Prostate gland (tissue), 2 donors: ENCODE data around the gene GNAQ. TPM values are rescaled to one million over a fixed set of nuclear protein-coding genes. Genes with fewer than 3 reads are reported as not detected.

ENCODE experiments used
- DNase-seq: peaks from one replicate; pipeline ENCODE4 v3.0.0-alpha.2; 2019; ENCODE audit warnings: low spot score
- H3K27ac ChIP-seq, 2 donors: fragments of 200-600 bp; sonication (generic); 2 replicates each; pipeline ENCODE4 v1.5.1; 2017 to 2019
- H3K27me3 ChIP-seq: fragments of 200-600 bp; sonication (generic); replicated peaks from 2 replicates; pipeline ENCODE4 v1.5.1; 2019; ENCODE audit not compliant: insufficient read depth
- H3K36me3 ChIP-seq, 2 donors: fragments of 200-600 bp; sonication (generic); 1 replicate in 1 of 2; 2 replicates in 1 of 2; pipeline versions ENCODE4 v1.5.1 to v1.8.1; 2017 to 2019
- H3K4me1 ChIP-seq: fragments of 200-600 bp; sonication (generic); replicated peaks from 2 replicates; pipeline ENCODE4 v1.5.1; 2019
- H3K4me3 ChIP-seq, 2 donors: fragments of 200-600 bp; sonication (generic); 2 replicates each; pipeline ENCODE4 v1.5.1; 2017 to 2019
- H3K9me3 ChIP-seq: fragments of 200-600 bp; sonication (generic); 2 replicates; pipeline ENCODE4 v1.5.1; 2017
- CTCF ChIP-seq, 4 experiments: fragments of 200-600 bp in 2 of 4; fragments of 450-650 bp in 2 of 4; sonication (generic) in 2 of 4; IDR thresholded peaks; 1 replicate in 3 of 4; 2 replicates in 1 of 4; pipeline ENCODE4 v1.5.1; 2016 to 2019; ENCODE audit warnings: antibody characterized with exemption in 4 of 4, mild to moderate bottlenecking in 2 of 4, moderate library complexity in 2 of 4
- POLR2A ChIP-seq: fragments of 450-650 bp; IDR thresholded peaks from one replicate; pipeline ENCODE4 v1.6.1; 2016; ENCODE audit warnings: antibody characterized with exemption, mild to moderate bottlenecking
- POLR2AphosphoS5 ChIP-seq: sonication (generic); formaldehyde crosslinking; IDR thresholded peaks from one replicate; pipeline ENCODE4 v1.6.1; 2017; ENCODE audit warnings: antibody characterized with exemption
- WGBS: methylation state at CpG from one replicate; pipeline ENCODE4 v1.1.5; 2018; 5-methylcytosine and 5-hydroxymethylcytosine counted together
- intact Hi-C: fragments of 100-400 bp; cut with DNase I; formaldehyde crosslinking; loops from one replicate; pipeline ENCODE4 v1.14.2; 2022
- total RNA-seq, 2 donors: library from RNA; depleted of rRNA; stranded (reverse); fragments of >200 nt; gene quantifications; one replicate each; pipeline ENCODE4 v1.1.0, GENCODE V29; 2016

GNAQ gene
- total RNA-seq, 2 donors from 2014 or later: 35.0 to 43.7 TPM

GRCh38 chr9:77938163-77938562 is 93.4 kb downstream of the GNAQ start:
- H3K27ac ChIP-seq: no peak overlapping the region
- H3K9me3 ChIP-seq: no peaks in the 10 kb centered on the region
- intact Hi-C loops: no loop called here
- no peak for TF ChIP-seq CTCF (IDR thresholded peaks at IDR 0.05)
- no peaks in the 10 kb centered on the region for H3K27me3 ChIP-seq
- H3K4me3 ChIP-seq: no peak overlapping the region
- no peak for DNase-seq
- no peaks in the 10 kb centered on the region for H3K4me1 ChIP-seq
- WGBS: 98% methylated on average over 2 of the region's 2 CpGs
- H3K36me3 ChIP-seq: no peaks in the 10 kb centered on the region

GRCh38 chr9:77935974-77936373 is 95.6 kb downstream of the GNAQ start:
- Histone ChIP-seq H3K36me3 (no peaks in the 10 kb centered on the region), H3K4me1 (no peaks in the 10 kb centered on the region), H3K27me3 (no peaks in the 10 kb centered on the region), H3K9me3 (no peaks in the 10 kb centered on the region), H3K27ac (no peak overlapping the region), H3K4me3 (no peak overlapping the region)
- intact Hi-C loops: no loop called here
- DNase-seq: no peak
- 58% methylated on average over 3 of the region's 3 CpGs for WGBS
- TF ChIP-seq POLR2A: no peak
- TF ChIP-seq POLR2AphosphoS5: no peak
- no peak for TF ChIP-seq CTCF (IDR thresholded peaks at IDR 0.05)

- TF ChIP-seq POLR2AphosphoS5: no peak
- TF ChIP-seq CTCF (IDR thresholded peaks at IDR 0.05): no peak
- TF ChIP-seq POLR2A: no peak
- WGBS: 95% methylated on average over 3 of the region's 3 CpGs
- Histone ChIP-seq H3K9me3 (no peaks in the 10 kb centered on the region), H3K4me1 (no peaks in the 10 kb centered on the region), H3K27me3 (no peaks in the 10 kb centered on the region), H3K36me3 (no peaks in the 10 kb centered on the region), H3K27ac (no peak overlapping the region), H3K4me3 (no peak overlapping the region)
- DNase-seq: no peak
- intact Hi-C loops: no loop called here
Measured at GRCh38 chr9:77935211-77935610, 96.4 kb downstream of the GNAQ start.

GRCh38 chr9:77933976-77934375 is 97.6 kb downstream of the GNAQ start:
- H3K36me3 ChIP-seq: no peaks in the 10 kb centered on the region
- no peaks in the 10 kb centered on the region for H3K9me3 ChIP-seq
- intact Hi-C loops: no loop called here
- no peak overlapping the region for H3K27ac ChIP-seq
- TF ChIP-seq CTCF (IDR thresholded peaks at IDR 0.05): no peak
- TF ChIP-seq POLR2A: no peak
- no peak for TF ChIP-seq POLR2AphosphoS5
- no peak overlapping the region for H3K4me3 ChIP-seq
- H3K27me3 ChIP-seq: no peaks in the 10 kb centered on the region
- H3K4me1 ChIP-seq: no peaks in the 10 kb centered on the region
- no peak for DNase-seq
- 86% methylated on average over 8 of the region's 8 CpGs for whole genome bisulfite sequencing

- no peak for TF ChIP-seq POLR2AphosphoS5
- no peak for TF ChIP-seq POLR2A
- no peak for TF ChIP-seq CTCF (IDR thresholded peaks at IDR 0.05)
- intact Hi-C loops: no loop called here
- 77% methylated on average over 7 of the region's 7 CpGs for WGBS
- H3K27me3 ChIP-seq: no peaks in the 10 kb centered on the region
- no peaks in the 10 kb centered on the region for H3K4me1 ChIP-seq
- no peak overlapping the region for H3K27ac ChIP-seq
- DNase-seq: no peak
- H3K36me3 ChIP-seq: no peaks in the 10 kb centered on the region
- no peak overlapping the region for H3K4me3 ChIP-seq
- H3K9me3 ChIP-seq: no peaks in the 10 kb centered on the region
Measured at GRCh38 chr9:77933019-77933418, 98.6 kb downstream of the GNAQ start.
